Endometrial microvascular endothelial cells (primary cell): ENCODE measurements around the gene COPS8. TPM values are rescaled to one million over a fixed set of nuclear protein-coding genes. Genes with fewer than 3 reads are reported as not detected.

Experiments used
- in situ Hi-C: cut with HindIII; loops from 2 replicates; pipeline ENCODE4 v1.10.0; 2017; ENCODE audit warnings: low sequenced_read_pairs, low pct_unique_long_range_greater_than_20kb; ENCODE audit errors: inconsistent ontology term
- total RNA-seq: library from RNA; depleted of rRNA; stranded (reverse); fragments of >200 nt; gene quantifications from one replicate; pipeline ENCODE4 v1.2.3, GENCODE V29; 2015; ENCODE audit errors: inconsistent ontology term

The COPS8 gene
- total RNA-seq, 1 donor from 2014 or later, result 240 TPM

DNA sequence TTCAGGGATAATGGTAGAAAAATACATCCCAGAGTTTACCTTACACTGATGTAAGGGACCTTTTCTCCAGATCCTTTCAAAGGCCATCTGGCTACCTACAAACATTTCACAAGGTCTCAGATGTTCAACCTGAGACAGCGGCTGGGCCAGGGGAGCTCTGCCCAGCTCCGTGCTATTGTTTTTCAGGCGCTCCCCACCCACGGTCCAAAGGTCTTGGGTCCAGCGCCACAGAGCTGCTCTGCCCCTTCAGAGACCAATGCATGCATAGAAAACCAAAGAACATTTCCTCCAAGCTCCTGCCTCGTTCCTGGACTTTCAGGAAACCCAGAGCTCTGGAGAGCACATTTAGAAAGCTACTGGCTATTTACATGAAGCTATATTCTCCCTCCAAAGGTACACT, 40.3 kb downstream of the COPS8 start:
- in situ Hi-C loops, result no loop called here

DNA sequence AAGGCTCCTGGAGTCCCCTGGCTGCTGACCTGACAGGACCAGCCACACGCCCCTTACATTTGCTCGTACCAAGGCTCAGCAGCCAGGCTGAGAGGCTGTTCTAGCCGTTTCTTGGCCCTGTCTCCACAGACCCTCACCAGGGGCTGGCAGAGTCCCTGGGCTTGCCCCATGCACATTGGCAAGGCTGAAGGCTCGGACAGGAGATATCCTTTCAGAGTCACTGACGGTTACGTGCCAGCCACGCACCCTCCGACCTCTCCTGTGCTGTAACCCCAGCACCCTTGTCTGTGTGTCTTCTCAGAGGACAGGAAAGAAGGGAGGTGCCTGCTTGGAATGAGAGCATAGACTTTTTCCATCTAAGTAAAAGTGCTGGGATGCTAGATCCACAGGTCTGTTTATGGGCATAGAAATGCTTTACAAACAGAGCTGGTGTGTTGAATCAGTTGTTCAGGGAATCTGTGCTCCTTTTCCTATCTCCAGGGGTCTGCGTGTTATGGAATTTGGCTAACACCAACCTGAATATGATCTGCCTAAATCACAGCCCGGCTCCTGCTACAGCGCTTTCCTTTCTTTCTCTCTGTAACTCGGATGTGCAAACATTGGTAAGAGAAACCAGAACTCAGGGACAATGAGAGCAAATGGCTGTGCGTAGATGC, 41.0 kb downstream of the COPS8 start:
- in situ Hi-C loops, result no loop called here

DNA sequence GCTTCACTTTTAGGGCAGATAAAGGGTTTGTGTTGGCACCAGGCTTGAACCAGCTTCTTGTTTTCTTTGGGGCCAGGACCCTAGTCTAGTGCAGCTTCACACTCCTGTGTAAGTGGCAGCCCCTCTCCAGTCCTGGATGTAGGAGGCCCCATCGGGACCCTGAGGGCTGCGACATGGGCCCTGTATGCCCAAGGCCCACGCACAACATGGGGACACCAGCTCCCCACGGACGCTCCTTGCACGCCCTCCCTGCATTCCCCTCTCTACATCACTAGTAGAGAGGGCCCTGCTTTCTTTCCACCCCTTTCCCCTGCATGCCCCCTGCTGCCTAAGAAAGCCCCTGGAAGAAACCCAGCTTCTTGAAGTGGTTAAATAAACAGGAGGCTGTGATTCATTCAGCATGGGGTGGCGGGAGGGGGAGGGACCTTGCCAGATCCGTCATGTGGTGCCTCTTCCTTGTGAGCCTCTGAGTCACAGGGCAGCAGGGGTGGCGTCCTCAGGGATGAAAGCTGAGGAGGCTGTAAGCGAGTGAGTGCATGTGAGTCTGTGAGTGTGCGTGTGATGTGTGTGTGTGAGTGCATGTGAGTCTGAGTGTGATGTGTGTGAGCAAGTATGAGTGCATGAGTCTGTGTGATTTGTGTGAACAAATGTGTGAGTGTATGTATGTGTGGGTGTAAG, 42.5 kb downstream of the COPS8 start:
- in situ Hi-C loops, result no loop called here

DNA sequence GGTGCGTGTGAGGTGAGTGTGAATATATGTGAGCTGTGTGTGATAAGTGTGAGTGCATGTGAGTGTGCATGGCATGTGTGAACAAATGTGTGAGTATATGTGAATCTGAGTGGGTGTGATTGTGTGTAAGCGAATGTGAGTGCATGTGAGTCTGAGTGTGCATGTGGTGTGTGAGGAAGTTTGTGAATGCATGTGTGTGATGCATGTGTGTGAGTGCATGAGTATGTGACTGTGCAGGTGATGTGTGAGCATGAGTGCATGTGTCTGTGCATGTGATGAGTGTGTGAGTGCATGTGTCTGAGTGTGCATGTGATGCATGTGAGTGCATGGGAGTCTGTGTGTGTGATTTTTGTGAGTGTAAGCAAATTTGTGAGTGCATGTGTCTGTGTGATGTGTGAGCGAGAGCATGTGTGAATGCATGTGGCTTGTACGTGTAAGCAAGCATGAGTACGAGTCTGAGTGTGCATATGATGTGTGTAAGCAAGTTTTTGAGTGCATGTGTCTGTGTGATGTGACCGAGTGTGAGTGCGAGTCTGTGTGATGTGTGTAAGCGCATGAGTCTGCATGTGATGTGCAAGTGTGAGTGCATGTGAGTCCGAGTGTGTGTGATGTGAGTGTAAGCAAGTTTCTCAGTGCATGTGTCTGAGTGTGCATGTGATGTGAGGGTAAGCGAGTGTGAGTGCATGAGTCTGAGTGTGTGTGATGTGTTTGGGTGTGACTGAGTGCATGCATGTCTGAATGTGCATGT, 43.3 kb downstream of the COPS8 start:
- in situ Hi-C loops, result no loop called here

DNA sequence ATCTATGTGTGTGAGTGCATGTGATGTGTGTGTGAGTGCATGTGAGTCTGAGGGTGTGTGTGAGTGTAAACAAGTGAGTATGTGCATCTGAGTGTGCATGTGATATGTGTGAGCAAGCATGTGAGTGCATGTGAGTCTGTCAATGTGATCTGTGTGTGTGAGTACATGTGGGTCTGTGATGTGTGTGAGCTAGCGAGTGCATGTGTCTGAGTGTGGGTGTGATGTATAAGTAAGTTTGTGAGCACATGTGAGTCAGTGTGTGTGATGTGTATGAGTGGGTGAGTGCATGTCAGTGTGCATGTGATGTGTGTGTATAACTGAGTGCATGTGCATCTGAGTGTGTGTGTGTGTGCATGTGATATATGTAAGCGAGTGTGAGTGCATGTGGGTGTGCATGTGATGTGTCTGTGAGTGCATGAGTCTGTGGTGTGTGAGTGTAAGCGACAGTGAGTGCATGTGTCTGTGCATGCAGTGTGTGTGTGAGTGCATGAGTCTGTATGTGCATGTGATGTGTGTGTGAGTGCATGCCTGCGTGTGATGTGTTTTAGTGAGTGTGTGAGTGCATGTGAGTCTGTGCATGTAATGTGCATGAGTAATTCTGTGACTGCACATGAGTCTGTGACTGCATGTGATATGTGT, 44.1 kb downstream of the COPS8 start:
- in situ Hi-C loops, result no loop called here

DNA sequence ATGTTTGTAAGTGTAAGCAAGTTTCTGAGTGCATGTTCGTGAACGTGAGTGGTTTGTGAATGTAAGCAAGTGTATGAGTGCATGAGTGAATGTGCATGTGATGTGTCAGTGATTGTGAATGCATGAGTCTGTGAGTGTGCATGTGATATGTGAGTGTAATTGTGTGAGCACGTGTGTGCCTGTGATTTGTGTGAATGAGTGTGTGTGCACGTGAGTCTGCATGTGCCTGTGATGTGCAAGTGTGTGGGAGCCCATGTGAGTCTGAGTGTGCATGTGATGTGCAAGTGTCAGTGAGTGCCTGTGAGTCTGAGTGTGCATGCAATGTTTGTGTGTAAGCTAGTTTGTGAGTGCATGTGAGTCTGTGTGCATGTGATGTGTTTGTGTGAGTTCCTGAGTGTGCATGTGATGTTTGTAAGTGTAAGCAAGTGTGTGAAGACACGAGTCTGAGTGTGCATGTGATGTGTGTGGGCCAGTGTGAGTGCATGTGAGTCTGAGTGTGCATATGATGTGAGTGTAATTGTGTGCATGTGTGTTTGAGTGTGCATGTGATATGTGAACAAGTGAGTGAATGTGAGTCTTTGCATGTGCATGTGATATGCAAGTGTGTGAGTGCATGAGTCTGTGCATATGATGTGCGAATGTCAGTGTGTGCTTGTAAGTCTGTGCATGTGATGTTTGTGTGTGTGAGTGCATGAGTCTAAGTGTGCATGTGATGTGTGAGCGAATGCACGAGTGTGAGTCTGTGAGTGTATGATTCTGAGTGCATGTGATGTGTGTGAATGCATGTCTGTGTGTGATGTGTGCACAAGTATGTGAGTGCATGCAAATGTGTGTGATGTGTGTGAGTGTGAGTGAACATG, 45.1 kb downstream of the COPS8 start:
- in situ Hi-C loops, result no loop called here

DNA sequence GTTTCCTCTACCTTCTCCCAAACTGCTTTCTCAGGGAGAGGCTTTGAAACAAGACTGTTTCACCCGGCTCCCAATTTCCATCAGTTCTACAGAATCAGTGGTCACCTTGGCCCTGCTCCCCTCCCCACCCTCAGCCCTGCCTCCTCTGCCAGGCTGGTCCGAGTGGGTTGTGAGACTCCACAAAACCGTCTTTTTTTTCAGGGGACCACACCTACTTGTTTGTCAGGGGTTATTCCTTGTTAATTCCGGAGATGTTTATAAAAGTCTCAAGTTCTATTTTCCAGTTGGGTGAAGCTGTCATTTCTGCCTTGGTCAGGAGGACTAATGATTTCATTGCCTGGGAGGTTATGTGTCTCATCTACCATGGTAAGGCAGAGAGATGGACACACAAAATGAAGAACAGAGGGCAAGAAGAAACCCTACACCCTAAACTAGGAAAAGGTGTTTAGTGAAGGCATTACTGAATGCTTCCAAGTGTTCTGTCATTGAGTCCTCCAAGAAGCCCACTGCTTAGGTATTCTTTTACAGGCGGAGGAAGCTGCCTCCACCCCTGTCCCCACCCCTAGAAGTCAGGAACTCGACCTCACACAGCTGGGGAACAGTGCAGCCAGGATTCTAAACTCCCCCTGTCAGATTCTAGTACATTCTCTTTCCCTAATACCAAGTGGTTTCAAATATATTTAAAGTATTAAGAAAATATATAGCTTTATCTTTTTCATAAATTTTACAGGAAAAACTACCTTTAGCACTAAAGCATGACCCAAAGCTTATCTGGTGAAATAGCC, 46.3 kb downstream of the COPS8 start:
- in situ Hi-C loops, result no loop called here

DNA sequence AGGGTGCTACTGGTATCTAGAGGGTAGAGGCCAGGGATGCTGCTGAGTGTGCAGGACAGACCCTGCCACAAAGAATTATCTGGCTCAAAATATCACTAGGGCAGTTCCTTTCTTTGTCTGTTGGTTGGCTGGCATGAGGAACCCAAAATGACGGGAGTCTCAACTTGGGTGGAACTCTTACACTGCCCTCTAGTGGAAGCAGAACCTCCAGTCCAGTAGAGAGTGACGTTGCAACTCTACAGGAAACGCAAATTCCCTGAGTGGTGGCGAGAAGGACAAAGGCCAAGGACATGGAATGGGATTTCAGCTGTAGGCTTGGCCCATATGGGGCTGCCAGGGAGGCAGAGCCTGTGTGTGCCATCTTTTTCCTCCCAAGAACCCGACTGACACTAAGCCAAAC, 47.1 kb downstream of the COPS8 start:
- in situ Hi-C loops, result no loop called here

DNA sequence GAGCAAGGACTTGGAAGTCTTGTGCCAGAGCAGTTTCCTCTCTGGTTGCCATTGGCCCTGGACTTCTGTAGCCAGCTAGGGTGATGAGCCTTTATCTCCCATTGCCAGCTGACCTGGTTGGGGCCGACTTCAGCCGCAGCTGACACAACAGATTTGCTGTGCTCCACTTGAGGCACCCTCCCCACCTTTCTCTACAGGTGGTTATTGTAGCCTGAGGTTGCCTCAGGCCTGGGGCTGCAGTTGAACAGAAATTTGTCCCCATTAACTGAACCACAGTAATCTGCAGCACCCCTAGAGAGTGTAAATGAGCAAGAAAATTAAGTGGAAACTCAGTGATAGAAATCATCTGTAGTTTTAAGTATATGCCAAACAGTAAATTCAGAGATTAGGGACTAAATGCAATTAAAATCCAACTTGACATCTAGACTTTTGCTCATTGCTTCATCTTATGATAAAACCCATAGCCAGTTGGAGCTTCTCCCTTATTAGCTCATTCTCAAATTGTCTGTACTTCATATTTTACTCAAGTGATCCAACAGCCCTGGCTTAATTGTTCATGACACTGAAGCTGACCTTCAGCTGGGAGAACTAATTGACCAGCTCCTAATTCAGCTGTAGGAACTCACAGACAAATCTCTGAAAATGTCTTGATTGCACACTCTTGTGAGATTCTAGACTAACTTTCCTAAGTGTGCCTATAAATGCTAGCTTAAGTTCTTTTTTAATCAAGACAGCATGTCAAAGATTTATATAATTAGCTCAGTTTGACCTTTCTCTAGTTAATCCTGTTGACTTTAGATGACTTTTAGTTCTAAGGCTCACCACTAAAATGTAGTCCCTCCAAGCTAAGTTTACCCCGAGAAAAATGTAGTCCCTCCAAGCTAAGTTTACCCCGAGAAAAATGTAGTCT, 48.9 kb downstream of the COPS8 start:
- in situ Hi-C loops, result no loop called here

DNA sequence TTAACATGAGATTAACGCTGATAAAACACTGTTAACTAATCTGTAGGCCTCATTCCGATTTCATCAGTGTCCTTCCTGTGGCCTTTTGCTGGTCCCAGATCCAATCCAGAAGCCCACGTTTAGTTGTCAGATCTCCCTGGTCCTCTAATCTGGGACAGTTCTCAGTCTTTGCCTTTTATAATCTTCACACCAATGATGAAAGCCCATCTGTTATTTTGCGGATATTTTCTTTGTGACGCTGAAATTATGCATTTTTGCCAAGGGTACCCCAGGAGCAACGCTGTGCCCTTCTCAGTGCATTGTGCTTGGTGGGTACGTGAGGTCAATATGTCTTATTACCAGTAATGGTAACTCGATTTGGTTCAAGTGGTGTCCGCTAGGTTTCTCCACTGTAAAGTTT, 51.1 kb downstream of the COPS8 start:
- in situ Hi-C loops, result no loop called here

DNA sequence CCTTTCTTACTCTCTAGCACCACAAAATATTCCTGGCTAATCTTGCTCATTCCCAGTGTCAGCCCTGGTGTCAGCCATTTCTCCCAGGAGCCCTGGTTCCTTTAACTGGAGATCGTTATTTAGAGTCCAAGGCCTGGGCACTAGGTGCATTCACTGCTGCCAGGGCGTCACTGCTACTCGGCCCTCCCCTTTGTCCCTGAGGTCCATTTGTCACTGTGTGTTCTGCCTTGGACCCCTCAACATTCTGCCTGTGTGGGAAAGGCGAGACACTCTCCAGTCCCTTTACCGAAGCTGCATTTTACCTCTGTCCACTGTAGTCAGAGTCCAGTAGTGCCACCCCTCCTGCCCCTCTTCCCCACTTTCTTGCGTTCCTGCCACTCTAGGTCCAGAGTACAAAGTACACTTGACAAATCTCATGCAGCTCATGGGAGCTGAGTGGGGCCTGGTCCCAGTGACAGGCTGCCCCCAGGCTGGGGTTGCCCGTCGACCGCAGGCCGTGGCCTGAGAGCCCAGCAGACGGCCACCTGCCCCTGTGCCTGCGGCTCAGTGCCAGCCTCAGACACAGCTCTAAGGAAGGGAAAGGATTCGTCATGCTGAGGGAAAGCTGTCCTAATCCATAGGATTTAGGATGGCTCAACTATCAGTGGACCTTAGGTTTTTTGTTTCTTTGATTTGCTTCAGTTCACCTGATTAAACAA, 52.1 kb downstream of the COPS8 start:
- in situ Hi-C loops, result no loop called here

DNA sequence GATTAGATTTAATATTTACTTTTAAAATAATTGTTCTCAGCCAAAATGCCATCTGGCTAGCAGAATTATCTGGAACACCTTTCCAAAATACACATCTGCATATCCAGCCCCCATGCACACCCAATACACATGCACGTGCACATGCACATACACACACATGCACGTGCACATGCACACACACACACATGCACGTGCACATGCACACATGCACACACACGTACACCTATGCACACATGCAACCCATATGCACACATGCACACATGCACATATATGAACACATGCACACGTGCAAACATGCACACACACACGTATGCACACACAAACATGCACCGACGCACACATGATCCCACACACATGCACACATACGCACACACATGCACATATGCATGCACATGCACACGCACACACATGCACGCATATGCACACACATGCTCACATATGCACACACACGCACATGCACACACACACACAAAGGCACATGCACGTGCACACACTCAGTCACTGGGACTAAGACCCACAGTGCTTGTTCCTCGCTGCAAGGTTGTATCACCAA, 53.5 kb downstream of the COPS8 start:
- in situ Hi-C loops, result no loop called here

DNA sequence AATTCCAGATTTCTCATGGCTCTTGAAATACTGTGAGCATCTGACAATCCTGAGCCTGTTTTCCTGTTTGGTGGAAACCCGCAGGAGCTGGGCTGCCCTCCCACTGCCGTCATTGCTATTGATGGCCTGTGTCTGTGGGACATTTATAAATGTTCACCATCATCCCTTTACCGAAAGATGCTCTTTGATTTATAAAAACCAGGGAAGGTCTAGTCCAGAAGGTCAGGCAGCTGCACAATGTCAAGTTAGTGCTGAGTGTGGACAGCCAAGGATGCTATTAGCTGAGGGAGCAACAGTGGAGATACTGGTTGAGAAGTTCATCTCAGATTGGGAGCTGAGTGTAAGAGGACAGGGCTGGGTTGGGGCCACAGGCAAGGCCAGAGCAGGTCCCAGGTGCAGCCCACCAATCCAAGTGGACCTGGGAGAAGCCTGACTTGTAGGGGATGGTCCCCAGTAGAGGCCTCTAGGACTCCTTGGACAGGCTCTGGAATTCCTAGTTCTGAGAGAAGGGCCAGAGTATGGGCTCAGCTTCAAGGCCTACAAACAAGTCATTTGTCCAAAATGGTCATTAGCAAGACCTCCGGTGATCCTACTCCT, 55.1 kb downstream of the COPS8 start:
- in situ Hi-C loops, result no loop called here

DNA sequence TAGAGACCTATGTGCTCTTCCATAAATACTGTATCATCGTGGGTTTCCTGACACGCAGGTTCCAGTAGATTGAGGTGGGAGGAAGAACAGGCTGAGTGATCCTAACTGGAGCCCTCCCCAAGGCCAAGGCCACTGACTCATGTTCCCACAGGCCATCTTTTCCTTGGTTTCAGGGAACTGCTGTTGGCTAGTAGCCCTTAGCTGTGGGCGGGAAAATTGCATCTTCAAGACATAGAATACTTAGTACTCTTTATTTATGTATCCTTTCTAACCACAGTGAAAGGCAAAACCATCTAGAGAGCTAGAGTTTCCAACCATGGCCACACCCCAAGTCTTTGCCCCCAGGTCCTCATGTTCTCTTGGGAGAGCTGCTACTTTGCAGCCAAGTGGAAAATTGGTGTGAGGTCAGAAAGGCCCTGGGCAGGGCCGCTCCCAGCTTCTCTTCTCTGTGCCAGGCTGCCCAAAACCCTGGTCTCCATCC, 55.9 kb downstream of the COPS8 start:
- in situ Hi-C loops, result no loop called here

DNA sequence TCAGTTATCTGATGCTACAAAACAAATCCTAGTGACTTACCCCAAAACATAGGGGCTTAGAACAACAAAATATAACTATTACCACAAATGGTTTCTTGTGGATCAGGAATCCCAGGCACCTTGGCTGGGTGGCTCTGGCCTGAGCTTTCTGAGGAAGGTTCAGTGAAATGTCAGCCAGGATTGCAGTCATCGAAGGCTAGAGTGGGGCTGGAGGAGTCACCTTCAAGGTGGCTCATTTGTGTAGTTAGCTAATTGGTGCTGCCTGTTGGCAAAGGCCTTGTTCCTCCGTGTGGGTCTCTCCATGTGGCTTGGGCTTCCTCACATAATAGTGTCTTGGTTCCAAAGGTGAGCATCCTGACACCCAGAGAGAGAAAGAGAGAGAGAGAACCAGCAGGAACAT, 57.4 kb downstream of the COPS8 start:
- in situ Hi-C loops, result no loop called here
